ENCODE data around the gene CCER1.
A peak's percentile ranks its signal among the peaks of the same experiment; 100 is the strongest.

The CCER1 gene

DNA sequence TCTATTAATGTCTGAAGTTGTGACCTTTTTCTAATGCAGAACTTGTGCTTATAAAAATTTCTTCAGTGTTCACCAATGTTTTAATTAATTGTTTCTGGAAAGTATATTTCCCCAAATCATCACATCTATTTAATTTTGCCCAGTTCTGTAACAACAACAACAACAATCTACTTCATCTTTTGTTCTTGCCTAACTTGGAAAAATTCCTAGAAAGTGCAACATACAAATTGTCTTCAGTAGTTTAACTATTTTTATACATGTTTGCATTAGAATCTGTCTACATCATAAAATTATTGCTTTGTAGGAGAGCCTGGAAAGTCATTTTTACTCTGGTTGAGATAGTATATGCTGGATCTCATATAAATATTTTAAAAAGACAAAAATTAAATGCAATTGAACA, 38.5 kb downstream of the CCER1 start:
- Histone ChIP-seq H3K9me3 (ENCODE audit: insufficient read depth, low read length) (no peaks in the 10 kb centered on the region), H3K27me3 (ENCODE audit: low read depth, low read length) (no peaks in the 10 kb centered on the region), H3K4me1 (ENCODE audit: low read length) (peaks cover 8% of the 10 kb centered on the region), H3K36me3 (replicated peaks; ENCODE audit: low read depth, low read length) (no peaks in the 10 kb centered on the region), H2AFZ (ENCODE audit: low read depth, low read length) (no peak overlapping the region), H3K4me2 (ENCODE audit: low read length) (no peak overlapping the region), H3K79me2 (ENCODE audit: low read length) (no peaks in the 10 kb centered on the region), H3K9ac (ENCODE audit: low read length) (no peak overlapping the region), H3K4me3 (ENCODE audit: low read length) (no peak overlapping the region), H3K27ac (ENCODE audit: low read length) (no peak overlapping the region), H4K20me1 (ENCODE audit: insufficient read depth, low read length) (no peaks in the 10 kb centered on the region)
- TF ChIP-seq EZH2phosphoT487 (IDR thresholded peaks at IDR 0.05; ENCODE audit: low read depth) (no peak), CTCF (IDR thresholded peaks at IDR 0.05; ENCODE audit: low read depth, low read length) (no peak)

GRCh38 chr12:90915353-90915752, 39.6 kb downstream of the CCER1 start:
- H3K4me3 ChIP-seq (ENCODE audit: low read length), result no peak overlapping the region
- no peaks in the 10 kb centered on the region for H4K20me1 ChIP-seq (ENCODE audit: insufficient read depth, low read length)
- H3K79me2 ChIP-seq (ENCODE audit: low read length), result no peaks in the 10 kb centered on the region
- no peak overlapping the region for H3K9ac ChIP-seq (ENCODE audit: low read length)
- H3K4me2 ChIP-seq (ENCODE audit: low read length), result no peak overlapping the region
- peaks cover 8% of the 10 kb centered on the region for H3K4me1 ChIP-seq (ENCODE audit: low read length)
- H2AFZ ChIP-seq (ENCODE audit: low read depth, low read length), result no peak overlapping the region
- no peaks in the 10 kb centered on the region for H3K36me3 ChIP-seq (replicated peaks; ENCODE audit: low read depth, low read length)
- no peak overlapping the region for H3K27ac ChIP-seq (ENCODE audit: low read length)
- H3K27me3 ChIP-seq (ENCODE audit: low read depth, low read length), result no peaks in the 10 kb centered on the region
- H3K9me3 ChIP-seq (ENCODE audit: insufficient read depth, low read length), result no peaks in the 10 kb centered on the region
- TF ChIP-seq EZH2phosphoT487 (IDR thresholded peaks at IDR 0.05; ENCODE audit: low read depth) (no peak), CTCF (IDR thresholded peaks at IDR 0.05; ENCODE audit: low read depth, low read length) (no peak)

GRCh38 chr12:90910958-90911357, 44.0 kb downstream of the CCER1 start:
- Histone ChIP-seq H3K79me2 (ENCODE audit: low read length) (no peaks in the 10 kb centered on the region), H3K27me3 (ENCODE audit: low read depth, low read length) (no peaks in the 10 kb centered on the region), H4K20me1 (ENCODE audit: insufficient read depth, low read length) (no peaks in the 10 kb centered on the region), H3K4me1 (ENCODE audit: low read length) (peaks cover 8% of the 10 kb centered on the region), H3K9me3 (ENCODE audit: insufficient read depth, low read length) (no peaks in the 10 kb centered on the region), H3K4me2 (ENCODE audit: low read length) (no peak overlapping the region), H3K9ac (ENCODE audit: low read length) (no peak overlapping the region), H3K36me3 (replicated peaks; ENCODE audit: low read depth, low read length) (no peaks in the 10 kb centered on the region), H3K4me3 (ENCODE audit: low read length) (no peak overlapping the region), H3K27ac (ENCODE audit: low read length) (no peak overlapping the region), H2AFZ (ENCODE audit: low read depth, low read length) (no peak overlapping the region)
- TF ChIP-seq EZH2phosphoT487 (IDR thresholded peaks at IDR 0.05; ENCODE audit: low read depth) (no peak), CTCF (IDR thresholded peaks at IDR 0.05; ENCODE audit: low read depth, low read length) (no peak)

GRCh38 chr12:90909069-90909770, 45.8 kb downstream of the CCER1 start:
- Histone ChIP-seq H3K27ac (ENCODE audit: low read length) (no peak overlapping the region), H2AFZ (ENCODE audit: low read depth, low read length) (peak overlapping the region; percentile 46; the same call in 1 of the 2 replicates), H3K9ac (ENCODE audit: low read length) (no peak overlapping the region), H3K9me3 (ENCODE audit: insufficient read depth, low read length) (no peaks in the 10 kb centered on the region), H3K36me3 (replicated peaks; ENCODE audit: low read depth, low read length) (no peaks in the 10 kb centered on the region), H3K4me3 (ENCODE audit: low read length) (no peak overlapping the region), H3K4me1 (ENCODE audit: low read length) (no peaks in the 10 kb centered on the region), H3K27me3 (ENCODE audit: low read depth, low read length) (no peaks in the 10 kb centered on the region), H3K79me2 (ENCODE audit: low read length) (no peaks in the 10 kb centered on the region), H4K20me1 (ENCODE audit: insufficient read depth, low read length) (no peaks in the 10 kb centered on the region), H3K4me2 (ENCODE audit: low read length) (peak overlapping the region; percentile 16; the same call in 1 of the 2 replicates)
- TF ChIP-seq EZH2phosphoT487 (IDR thresholded peaks at IDR 0.05; ENCODE audit: low read depth) (no peak), CTCF (IDR thresholded peaks at IDR 0.05; ENCODE audit: low read depth, low read length) (peak; percentile 83)
